HG02588 (cell line): ENCODE results near the gene SLC16A13.
A peak's percentile ranks its signal among the peaks of the same experiment; 100 is the strongest.
"Not testable (repeated sequence)": the region's sequence is repeated elsewhere in the genome, so short reads cannot be mapped to it uniquely, and the experiment has no call there.

Experiments
- ATAC-seq: cut with Tn5 transposase; IDR thresholded peaks from one replicate; pipeline ENCODE4 v1.9.1; 2021; ENCODE audit warnings: mild to moderate bottlenecking, moderate library complexity; ENCODE audit not compliant: unreplicated experiment

SLC16A13 gene

DNA sequence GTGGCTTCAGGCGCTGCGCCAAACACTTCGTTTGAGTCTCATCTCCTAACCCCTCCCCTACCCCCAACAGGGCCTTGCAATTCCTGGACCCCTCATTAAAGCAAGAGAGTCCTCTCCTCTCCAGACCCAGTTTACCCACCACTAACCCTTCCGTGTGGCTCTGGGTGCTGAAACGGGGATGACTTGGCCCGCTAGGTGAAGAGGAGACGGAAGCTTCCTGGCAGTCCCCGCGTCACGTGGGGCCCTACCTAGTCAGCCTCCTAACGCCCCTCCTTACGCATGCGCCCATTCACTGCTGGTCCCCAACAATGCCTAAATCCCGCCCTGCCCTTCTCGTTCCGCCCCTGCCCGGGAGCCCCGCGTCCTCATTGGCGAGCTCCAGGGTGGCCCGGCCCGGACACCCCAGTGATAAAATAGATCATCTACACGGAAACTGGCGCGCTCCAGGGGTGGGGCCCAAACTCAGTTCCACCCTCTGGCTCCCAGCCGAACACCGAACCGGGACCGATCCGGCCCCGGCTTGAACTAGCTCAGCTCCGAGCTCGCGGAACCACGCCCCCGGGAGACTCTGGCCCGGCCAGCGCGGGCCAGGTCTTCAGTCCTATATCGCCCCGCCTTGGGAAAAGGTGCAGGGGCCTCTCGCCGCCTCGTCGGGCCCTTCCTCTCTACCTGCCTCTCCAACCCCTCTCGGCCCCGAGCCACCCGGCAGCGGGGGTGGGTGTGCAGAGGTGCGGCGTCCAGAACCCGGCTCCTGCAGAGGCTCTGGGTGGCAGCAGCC lies at the start of gene SLC16A13:
Gene SLC16A13 (plus strand): TSS at position 425 of the 778 bp plus-strand sequence. CDS start 368 bp downstream, outside the sequence.
- peak; percentile 88 for ATAC-seq

DNA sequence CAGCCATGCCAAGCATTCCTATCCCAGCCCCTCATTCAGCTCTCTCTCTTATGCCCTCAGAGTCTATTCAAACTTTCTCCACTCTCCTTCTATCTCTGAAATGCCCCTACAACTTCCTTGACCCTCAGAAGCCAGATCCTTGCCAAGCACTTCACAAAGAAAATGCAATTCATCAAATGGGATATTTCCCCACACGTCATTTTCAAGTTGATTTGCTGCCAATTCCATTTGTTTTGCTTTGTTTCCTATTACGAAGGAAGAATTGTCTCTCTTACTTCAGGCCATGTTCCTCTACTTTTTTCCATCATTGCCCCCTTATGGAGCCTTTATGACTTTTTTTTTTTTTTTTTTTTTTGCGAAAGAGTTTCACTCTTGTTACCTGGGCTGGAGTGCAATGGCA lies 49.1 kb upstream of the SLC16A13 start:
- no peak for ATAC-seq

DNA sequence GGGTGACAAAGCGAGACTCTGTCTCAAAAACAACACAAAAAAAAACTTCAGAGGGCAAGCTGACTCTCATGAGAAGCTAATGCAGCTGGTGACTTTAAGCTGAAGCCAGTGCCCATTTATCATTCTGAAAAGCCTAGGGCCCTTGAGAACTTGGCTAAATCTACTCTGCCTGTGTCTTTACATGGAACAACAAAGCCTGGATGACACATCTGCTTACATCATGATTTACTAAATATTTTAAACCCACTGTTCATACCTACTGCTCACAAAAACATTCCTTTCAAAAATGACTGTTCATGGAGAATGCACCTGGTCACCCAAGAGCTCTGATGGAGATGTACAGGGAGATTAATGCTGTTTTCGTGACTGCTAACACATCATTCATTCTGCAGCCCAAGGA lies 46.0 kb upstream of the SLC16A13 start:
- ATAC-seq = no peak

DNA sequence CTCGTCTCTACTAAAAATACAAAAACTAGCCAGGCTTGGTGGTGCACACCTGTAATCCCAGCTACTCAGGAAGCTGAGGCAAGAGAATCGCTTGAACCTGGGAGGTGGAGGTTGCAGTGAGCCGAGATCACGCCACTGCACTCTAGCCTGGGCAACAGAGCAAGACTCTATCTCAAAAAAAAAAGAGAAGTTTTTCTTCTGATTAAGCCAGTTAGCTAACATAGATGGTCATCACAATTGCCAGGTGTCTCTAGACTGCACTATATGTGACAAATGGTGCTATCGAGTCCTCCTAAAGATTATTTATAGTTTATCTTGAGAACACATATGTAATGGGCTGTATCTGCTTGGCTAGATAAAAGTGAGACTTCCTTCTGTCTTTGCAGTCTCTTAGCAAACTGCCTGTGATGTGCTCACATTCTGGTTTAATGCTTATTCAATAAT lies 42.2 kb upstream of the SLC16A13 start:
- not testable (repeated sequence) for ATAC-seq

GRCh38 chr17:6994118-6994598 lies 41.7 kb upstream of the SLC16A13 start:
- no peak for ATAC-seq

DNA sequence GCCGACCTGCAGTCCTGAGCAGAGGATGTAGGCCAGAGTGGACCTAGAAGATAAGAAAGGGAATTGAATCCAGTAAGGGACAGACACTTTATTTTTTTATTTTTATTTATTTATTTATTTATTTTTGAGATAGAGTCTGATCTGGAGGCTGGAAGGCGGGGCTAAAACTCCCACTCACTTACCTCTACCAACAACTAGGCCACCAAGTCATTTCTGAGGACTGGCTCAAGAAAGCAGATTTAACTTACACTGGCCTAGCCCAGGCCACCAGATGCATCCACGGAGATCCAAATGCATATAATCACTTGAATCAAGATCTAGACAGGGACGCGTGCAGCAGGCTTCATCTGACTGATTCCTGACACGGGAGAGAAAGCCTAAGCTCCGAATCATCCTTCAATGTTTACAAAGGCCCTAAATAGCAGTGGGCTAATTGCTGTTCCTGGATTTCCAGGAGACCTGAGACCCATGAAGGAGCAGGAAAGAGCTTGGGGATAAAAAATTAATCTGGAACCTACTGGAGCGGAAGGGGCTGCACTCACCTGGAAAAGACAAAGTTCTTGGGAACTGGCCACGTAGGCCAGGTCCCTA lies 41.1 kb upstream of the SLC16A13 start:
- ATAC-seq = no peak

- ATAC-seq = no peak
These were observed 40.1 kb upstream of the SLC16A13 start, which contains the start of gene ALOX12 for GRCh38 chr17:6995500-6996255. Gene ALOX12, plus strand, starts transcription at chr17:6996049. Its CDS starts 69 bp downstream, at chr17:6996118.

DNA sequence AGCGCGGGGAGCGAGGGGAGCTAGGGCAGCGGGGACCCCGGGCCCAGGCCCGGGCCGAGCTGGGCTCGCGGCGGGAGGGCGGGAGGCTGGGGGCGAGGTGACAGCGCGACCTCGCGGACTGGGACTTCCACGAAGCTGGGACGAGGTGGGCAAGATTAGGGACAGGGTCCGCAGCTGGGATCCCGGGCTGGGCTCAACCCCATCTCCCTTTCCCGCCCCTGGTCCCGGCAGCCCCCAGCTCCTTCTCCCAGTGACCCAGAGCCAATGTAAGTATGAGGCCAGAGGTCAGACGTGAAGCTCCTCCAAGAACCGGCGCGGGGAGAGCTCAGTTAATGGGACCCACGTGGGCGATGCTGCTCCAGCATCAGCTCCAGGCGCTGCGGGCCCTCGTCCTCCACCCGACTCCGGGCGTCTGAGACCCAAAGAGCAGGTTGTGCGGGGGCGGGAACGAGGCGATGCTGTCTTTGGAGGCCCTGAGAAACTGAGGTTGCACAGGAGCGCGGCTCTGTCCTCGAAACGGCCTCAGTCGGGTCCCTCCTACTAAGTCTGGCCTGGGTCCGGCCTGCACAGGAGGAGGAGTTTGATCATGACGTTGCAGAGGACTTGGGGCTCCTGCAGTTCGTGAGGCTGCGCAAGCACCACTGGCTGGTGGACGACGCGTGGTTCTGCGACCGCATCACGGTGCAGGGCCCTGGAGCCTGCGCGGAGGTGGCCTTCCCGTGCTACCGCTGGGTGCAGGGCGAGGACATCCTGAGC lies 39.4 kb upstream of the SLC16A13 start:
- ATAC-seq = no peak

DNA sequence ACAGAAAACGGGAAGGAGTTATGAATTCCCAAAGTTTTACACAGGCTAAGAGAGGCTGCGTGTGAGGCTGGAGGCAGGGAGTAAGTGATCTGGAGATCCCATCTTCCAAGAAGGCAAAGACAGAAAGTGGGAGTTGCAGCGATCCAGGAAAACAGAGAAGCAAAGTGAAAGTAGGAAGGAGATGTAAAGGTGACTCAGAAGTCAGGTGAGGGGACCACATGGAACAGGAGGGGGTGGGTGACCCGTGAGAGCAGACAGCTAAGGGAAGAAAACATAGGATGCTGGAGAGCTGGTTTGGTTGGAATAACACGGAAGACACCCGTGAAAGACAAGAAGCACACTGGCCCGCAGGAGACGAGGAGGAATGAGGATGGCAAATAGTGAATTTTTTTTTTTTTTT lies 38.6 kb upstream of the SLC16A13 start:
- no peak for ATAC-seq

DNA sequence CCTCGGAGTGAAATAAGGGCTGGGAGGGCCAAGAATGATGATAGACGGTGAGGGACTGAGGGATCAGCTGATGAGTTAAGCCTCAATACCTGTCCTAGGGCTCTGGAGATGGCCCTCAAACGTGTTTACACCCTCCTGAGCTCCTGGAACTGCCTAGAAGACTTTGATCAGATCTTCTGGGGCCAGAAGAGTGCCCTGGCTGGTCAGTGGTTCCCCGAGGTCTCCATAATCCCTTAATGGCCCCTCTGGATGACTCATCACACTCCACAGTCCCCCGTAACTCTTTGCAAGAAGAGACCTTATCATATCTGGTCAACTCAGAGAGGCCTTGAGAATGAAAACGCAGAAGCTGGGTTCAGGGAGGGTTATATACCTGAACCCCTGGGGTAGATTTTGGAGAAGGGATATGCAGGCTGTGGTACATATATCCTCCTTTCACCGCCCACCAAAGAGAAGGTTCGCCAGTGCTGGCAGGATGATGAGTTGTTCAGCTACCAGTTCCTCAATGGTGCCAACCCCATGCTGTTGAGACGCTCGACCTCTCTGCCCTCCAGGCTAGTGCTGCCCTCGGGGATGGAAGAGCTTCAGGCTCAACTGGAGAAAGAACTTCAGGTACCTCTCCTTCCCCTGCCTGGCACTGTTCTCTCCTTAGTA lies 36.8 kb upstream of the SLC16A13 start:
- no peak for ATAC-seq

DNA sequence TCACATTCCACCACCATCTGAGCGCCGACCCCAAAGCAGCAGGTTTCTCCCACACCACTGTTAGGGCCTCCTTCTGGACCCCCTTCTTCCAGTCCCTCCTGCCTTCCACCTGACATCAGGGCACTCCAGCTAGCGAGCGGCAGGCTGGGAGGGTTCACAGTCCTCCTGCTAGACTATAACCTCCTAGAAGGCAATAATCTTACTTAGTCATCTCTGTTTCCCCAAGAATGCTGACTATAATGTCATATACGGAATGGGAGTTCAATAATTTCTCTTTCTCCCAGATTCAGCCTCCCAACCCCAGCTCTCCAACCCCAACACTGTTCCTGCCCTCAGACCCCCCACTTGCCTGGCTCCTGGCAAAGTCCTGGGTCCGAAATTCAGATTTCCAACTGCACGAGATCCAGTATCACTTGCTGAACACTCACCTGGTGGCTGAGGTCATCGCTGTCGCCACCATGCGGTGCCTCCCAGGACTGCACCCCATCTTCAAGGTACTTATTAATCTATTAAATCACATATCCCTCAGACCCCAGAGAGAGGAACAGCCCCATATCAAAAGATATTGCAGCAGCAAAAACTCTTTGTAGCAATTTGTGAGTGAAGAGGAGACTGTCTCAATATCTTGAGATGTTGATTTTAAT lies 34.4 kb upstream of the SLC16A13 start:
- ATAC-seq = no peak

GRCh38 chr17:7002288-7003047 lies 33.3 kb upstream of the SLC16A13 start:
- no peak for ATAC-seq

DNA sequence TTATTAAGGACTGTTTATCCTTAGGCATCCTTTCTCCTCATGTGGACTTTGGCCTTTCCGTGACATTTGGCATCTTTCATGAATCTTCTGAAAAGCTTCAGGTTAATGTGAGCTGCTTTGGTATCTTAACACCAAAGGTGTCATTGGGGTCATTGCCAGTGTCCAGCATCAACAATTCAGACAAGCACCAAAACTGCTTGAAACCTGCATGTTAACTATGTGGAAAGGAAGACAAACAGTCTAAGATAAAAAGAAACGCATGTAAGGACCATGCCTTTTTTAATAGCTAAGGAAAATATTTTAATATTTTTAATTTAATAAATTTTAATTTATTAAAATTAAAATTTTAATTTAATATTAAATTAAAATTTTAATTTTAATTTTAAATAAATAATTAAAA lies 32.1 kb upstream of the SLC16A13 start:
- no peak for ATAC-seq

GRCh38 chr17:7004398-7005253 lies 31.2 kb upstream of the SLC16A13 start:
- ATAC-seq = no peak

DNA sequence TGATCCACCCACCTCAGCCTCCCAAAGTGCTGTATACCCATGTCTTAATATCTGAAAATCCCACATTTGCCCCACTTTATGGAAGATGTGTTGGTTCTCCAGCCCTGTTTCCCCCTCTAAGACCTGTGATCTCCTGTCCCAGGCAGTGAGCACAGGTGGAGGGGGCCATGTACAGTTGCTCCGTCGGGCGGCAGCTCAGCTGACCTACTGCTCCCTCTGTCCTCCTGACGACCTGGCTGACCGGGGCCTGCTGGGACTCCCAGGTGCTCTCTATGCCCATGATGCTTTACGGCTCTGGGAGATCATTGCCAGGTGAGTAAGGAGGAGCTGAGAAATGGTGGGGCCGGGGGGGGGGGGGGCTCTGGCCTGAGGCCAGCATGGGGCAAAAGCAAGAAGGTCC lies 30.1 kb upstream of the SLC16A13 start:
- no peak for ATAC-seq

DNA sequence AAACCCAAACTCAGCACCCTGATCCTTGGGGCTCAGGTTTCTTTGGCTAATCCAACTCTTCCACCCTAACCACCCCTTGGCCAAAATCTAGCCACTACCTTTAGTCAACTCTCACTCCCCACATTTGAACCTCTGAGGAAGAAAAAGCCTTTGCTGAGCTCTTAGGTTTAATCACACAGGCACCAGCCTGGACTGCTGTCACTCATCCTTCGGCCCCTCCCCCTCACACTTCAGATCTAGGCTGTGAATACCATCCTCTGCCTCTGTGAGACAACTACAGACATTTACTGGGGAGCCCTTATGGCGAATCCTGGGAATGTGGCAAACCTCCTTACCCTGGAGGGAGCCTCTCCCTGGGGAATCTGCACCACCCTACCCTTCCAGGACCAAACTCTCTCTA lies 28.7 kb upstream of the SLC16A13 start:
- ATAC-seq = no peak

- ATAC-seq = no peak
These were observed 25.3 kb upstream of the SLC16A13 start for GRCh38 chr17:7010523-7010922.

- no peak for ATAC-seq
These were observed 24.4 kb upstream of the SLC16A13 start for GRCh38 chr17:7011415-7011814.
